Measurements from ENCODE around the gene GOLGA5.

GOLGA5 gene

GRCh38 chr14:92883066-92883465, 89.0 kb downstream of the GOLGA5 start:
- no peak overlapping the region for H3K4me3 ChIP-seq (ENCODE audit: low read length)
- peaks cover 2% of the 10 kb centered on the region for H3K27me3 ChIP-seq (ENCODE audit: insufficient read depth, low read length)
- H3K36me3 ChIP-seq (ENCODE audit: insufficient read depth, low read length): no peaks in the 10 kb centered on the region

DNA sequence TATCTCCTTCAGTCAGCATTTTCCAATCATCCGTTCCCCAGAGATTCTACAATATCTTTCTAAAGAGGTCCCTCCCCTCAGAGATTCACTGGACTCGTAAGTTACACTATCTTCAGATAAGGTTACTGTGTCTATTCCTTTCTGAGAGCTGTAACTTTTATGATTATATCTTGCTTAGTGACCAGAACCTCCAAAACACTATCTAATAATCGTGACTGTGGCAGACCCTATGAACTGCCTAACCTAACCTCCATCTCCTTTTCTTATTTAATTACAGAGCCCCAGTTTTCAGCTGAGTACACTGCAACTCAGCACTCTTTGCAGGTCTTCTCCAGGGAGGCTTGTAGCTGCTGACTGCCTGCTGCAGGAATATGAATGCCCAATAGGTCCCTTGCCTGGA, 90.3 kb downstream of the GOLGA5 start:
- Histone ChIP-seq H3K4me3 (ENCODE audit: low read length) (no peak overlapping the region), H3K36me3 (ENCODE audit: insufficient read depth, low read length) (no peaks in the 10 kb centered on the region), H3K4me1 (ENCODE audit: insufficient read depth, low read length) (no peaks in the 10 kb centered on the region), H2AFZ (ENCODE audit: low read depth, low read length) (no peak overlapping the region), H3K27me3 (ENCODE audit: insufficient read depth, low read length) (no peaks in the 10 kb centered on the region), H3K9me3 (ENCODE audit: low read length) (no peaks in the 10 kb centered on the region)

More at GRCh38 chr14:92883066-92883465, 89.0 kb downstream of the GOLGA5 start:
- no peaks in the 10 kb centered on the region for H3K9me3 ChIP-seq (ENCODE audit: low read length)
- H3K4me1 ChIP-seq (ENCODE audit: insufficient read depth, low read length): peaks cover 4% of the 10 kb centered on the region
- no peak overlapping the region for H2AFZ ChIP-seq (ENCODE audit: low read depth, low read length)

GRCh38 chr14:92885279-92886061, 91.4 kb downstream of the GOLGA5 start:
- no peaks in the 10 kb centered on the region for H3K4me1 ChIP-seq (ENCODE audit: insufficient read depth, low read length)
- no peaks in the 10 kb centered on the region for H3K27me3 ChIP-seq (ENCODE audit: insufficient read depth, low read length)
- H3K4me3 ChIP-seq (ENCODE audit: low read length): no peak overlapping the region
- H3K36me3 ChIP-seq (ENCODE audit: insufficient read depth, low read length): no peaks in the 10 kb centered on the region
- no peak overlapping the region for H2AFZ ChIP-seq (ENCODE audit: low read depth, low read length)
- H3K9me3 ChIP-seq (ENCODE audit: low read length): no peaks in the 10 kb centered on the region

DNA sequence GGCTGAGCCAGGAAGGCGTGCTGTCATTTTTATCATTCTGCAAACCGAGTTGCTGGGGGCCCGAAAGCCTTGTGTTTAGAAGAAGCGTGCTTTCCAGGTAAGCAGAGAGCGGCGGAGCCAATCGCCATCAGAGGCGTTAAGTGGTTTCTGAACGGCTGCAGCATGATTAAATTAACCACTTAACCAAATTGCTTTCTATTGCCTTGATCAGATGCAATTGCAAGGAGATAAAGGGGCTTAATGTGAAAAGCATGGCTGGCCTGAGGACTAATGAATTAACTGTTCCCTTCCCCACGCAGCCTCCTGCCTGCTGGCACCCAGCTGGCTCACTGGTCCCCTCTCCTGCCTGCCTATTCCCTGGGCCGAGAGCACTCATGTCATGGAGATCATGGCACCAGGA, 92.2 kb downstream of the GOLGA5 start:
- no peak overlapping the region for H2AFZ ChIP-seq (ENCODE audit: low read depth, low read length)
- H3K9me3 ChIP-seq (ENCODE audit: low read length): no peaks in the 10 kb centered on the region
- H3K4me1 ChIP-seq (ENCODE audit: insufficient read depth, low read length): peaks cover 3% of the 10 kb centered on the region
- no peak overlapping the region for H3K4me3 ChIP-seq (ENCODE audit: low read length)
- H3K27me3 ChIP-seq (ENCODE audit: insufficient read depth, low read length): no peaks in the 10 kb centered on the region
- no peaks in the 10 kb centered on the region for H3K36me3 ChIP-seq (ENCODE audit: insufficient read depth, low read length)

GRCh38 chr14:92887157-92887556, 93.1 kb downstream of the GOLGA5 start:
- Histone ChIP-seq H2AFZ (ENCODE audit: low read depth, low read length) (no peak overlapping the region), H3K4me1 (ENCODE audit: insufficient read depth, low read length) (peaks cover 8% of the 10 kb centered on the region), H3K9me3 (ENCODE audit: low read length) (no peaks in the 10 kb centered on the region), H3K36me3 (ENCODE audit: insufficient read depth, low read length) (no peaks in the 10 kb centered on the region), H3K4me3 (ENCODE audit: low read length) (no peak overlapping the region), H3K27me3 (ENCODE audit: insufficient read depth, low read length) (no peaks in the 10 kb centered on the region)

DNA sequence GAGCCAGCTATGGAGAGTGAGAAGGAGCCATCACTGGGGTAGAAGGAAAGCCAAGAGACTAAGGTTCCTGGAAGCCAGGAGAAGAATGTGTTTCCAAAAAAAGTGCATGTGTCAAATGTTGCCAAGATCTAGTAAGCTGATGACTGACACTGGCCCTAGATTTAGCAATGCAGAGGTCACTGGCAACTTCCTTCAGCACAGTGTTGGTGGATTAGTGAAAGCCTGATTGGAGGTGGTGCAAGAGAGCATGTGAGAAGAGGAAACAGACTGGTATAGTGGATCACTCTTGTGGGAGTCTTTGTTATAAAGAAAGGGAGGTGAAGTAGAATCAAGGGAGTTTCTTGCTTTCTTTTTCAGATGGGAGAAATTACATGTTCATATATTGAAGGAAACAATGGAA, 94.8 kb downstream of the GOLGA5 start:
- no peak overlapping the region for H2AFZ ChIP-seq (ENCODE audit: low read depth, low read length)
- no peak overlapping the region for H3K4me3 ChIP-seq (ENCODE audit: low read length)
- peaks cover 8% of the 10 kb centered on the region for H3K4me1 ChIP-seq (ENCODE audit: insufficient read depth, low read length)
- H3K36me3 ChIP-seq (ENCODE audit: insufficient read depth, low read length): no peaks in the 10 kb centered on the region
- H3K27me3 ChIP-seq (ENCODE audit: insufficient read depth, low read length): no peaks in the 10 kb centered on the region
- no peaks in the 10 kb centered on the region for H3K9me3 ChIP-seq (ENCODE audit: low read length)

All from neuron (in vitro differentiated cells).